Activated T-helper 1 cell treated with anti-CD3 and anti-CD28 coated beads, Interleukin-12 subunit alpha, Interleukin-12 subunit beta, Interleukin-2, Interleukin-4 antibody, amounts not matched to agents 30 ng/mL and 10 ng/mL and 1 ng/mL, durations not matched to agents 14 hours and 24 hours and 36 hours (primary cell): ENCODE data around the gene DMRTB1. TPM values are rescaled to one million over a fixed set of nuclear protein-coding genes. Genes with fewer than 3 reads are reported as not detected.

Experiments used
- DNase-seq: peaks from one replicate; pipeline ENCODE4 v3.0.0; 2021; ENCODE audit warnings: low spot score
- H3K27ac Mint-ChIP-seq: one replicate; pipeline ENCODE4 v1.8.0; 2021; ENCODE audit warnings: mild to moderate bottlenecking, mixed read lengths
- H3K27me3 Mint-ChIP-seq: one replicate; pipeline ENCODE4 v1.8.0; 2022; ENCODE audit warnings: mild to moderate bottlenecking, moderate library complexity, mixed read lengths; ENCODE audit not compliant: insufficient read depth
- H3K36me3 Mint-ChIP-seq: one replicate; pipeline ENCODE4 v1.8.0; 2021; ENCODE audit warnings: low read depth, mixed read lengths
- H3K4me1 Mint-ChIP-seq: one replicate; pipeline ENCODE4 v1.8.0; 2021; ENCODE audit warnings: low read depth, mixed read lengths
- H3K4me3 Mint-ChIP-seq: one replicate; pipeline ENCODE4 v1.8.0; 2021; ENCODE audit warnings: mild to moderate bottlenecking, moderate library complexity, mixed read lengths
- H3K9me3 Mint-ChIP-seq: one replicate; pipeline ENCODE4 v1.8.0; 2021; ENCODE audit warnings: mixed read lengths
- intact Hi-C: fragments of 100-400 bp; cut with micrococcal nuclease; formaldehyde crosslinking; loops from one replicate; pipeline ENCODE4 v1.15.1; 2024
- total RNA-seq: library from RNA; stranded (reverse); gene quantifications from 2 replicates; pipeline ENCODE4 v1.2.3, GENCODE V29; 2022

The DMRTB1 gene
- total RNA-seq, 1 donor from 2014 or later, result not detected

DNA sequence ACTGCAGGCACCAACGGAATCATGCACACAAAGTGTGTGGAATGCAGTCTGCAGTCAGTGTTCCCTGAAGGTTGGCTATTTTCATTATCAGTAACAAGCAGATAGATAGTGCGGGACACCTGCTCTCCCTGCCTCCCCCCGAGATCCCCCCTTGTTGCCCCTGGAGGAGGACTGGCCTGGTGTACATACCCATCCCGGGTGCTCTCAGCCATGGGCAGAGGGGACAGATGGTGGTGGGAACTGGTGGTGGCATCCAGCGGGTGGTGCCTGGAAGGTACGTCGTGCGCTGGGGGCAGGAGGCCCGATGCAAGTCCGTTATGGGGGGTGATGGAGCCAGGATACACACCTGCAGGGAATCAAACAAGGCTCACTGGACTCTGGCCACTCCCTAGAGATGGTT is 55.2 kb downstream of the DMRTB1 start:
- no peak for DNase-seq
- Mint-ChIP-seq H3K36me3 (no peaks in the 10 kb centered on the region), H3K27ac (no peak overlapping the region), H3K4me3 (no peak overlapping the region), H3K4me1 (no peaks in the 10 kb centered on the region), H3K27me3 (peaks cover 4% of the 10 kb centered on the region), H3K9me3 (no peaks in the 10 kb centered on the region)
- intact Hi-C loops, result no loop called here

DNA sequence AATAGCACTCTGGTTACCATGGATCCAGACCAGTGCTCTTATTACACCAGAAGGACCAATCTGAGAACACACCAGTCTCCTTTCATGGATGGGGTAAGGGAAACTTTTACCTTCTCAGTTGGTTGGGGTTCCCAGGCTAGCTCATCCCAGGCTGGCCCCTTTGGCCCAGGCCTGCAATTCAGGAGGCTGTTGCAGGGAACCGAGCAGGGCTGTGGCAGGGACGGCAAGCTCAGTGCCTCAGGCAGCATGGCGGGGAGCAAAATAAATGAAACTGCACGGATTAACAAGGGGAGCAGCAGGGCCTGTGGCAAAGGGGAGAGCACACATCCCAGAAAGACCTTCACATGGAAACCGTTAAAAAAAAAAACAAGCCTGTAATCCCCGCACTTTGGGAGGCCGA is 57.0 kb downstream of the DMRTB1 start:
- no peak for DNase-seq
- H3K27ac Mint-ChIP-seq, result no peak overlapping the region
- no peak overlapping the region for H3K4me3 Mint-ChIP-seq
- H3K27me3 Mint-ChIP-seq, result peaks cover 4% of the 10 kb centered on the region
- no peaks in the 10 kb centered on the region for H3K9me3 Mint-ChIP-seq
- H3K4me1 Mint-ChIP-seq, result no peaks in the 10 kb centered on the region
- no peaks in the 10 kb centered on the region for H3K36me3 Mint-ChIP-seq
- intact Hi-C loops, result no loop called here

Other genes with a start within 250 kb of the DMRTB1 start
- 43.6 and 45.2 TPM in 2 replicates for gene CZIB, start 238.8 kb upstream of the DMRTB1 start, total RNA-seq
- 104 TPM in 2 replicates for gene MAGOH, start 220.9 kb upstream of the DMRTB1 start, total RNA-seq
- 78.8 and 87.4 TPM in 2 replicates for gene LRP8, start 131.3 kb upstream of the DMRTB1 start, total RNA-seq